IPS-18c (cell line): ENCODE measurements around the gene CCL28.
"Not testable (repeated sequence)": the region's sequence is repeated elsewhere in the genome, so short reads cannot be mapped to it uniquely, and the experiment has no call there.

Source experiments
- H3K4me3 ChIP-seq: 2 replicates; pipeline ENCODE4 v1.7.0; 2013; ENCODE audit warnings: low read depth, mild to moderate bottlenecking, low read length, moderate library complexity; ENCODE audit not compliant: insufficient read depth
- H3K9me3 ChIP-seq: one replicate; pipeline ENCODE4 v1.6.1; 2013; ENCODE audit warnings: mild to moderate bottlenecking, low read length, moderate library complexity; ENCODE audit not compliant: control insufficient read depth, insufficient read depth

Gene CCL28

GRCh38 chr5:43367909-43368669 is 44.1 kb downstream of the CCL28 start:
- Histone ChIP-seq H3K9me3 (peaks cover 4% of the 10 kb centered on the region), H3K4me3 (no peak overlapping the region; the same call in 1 of the 2 replicates)

GRCh38 chr5:43367453-43367852 is 44.7 kb downstream of the CCL28 start:
- peaks cover 4% of the 10 kb centered on the region for H3K9me3 ChIP-seq
- no peak overlapping the region for H3K4me3 ChIP-seq

- H3K4me3 ChIP-seq, H3K9me3 ChIP-seq: not testable (repeated sequence)
Observed at GRCh38 chr5:43366680-43367246, 45.4 kb downstream of the CCL28 start.

DNA sequence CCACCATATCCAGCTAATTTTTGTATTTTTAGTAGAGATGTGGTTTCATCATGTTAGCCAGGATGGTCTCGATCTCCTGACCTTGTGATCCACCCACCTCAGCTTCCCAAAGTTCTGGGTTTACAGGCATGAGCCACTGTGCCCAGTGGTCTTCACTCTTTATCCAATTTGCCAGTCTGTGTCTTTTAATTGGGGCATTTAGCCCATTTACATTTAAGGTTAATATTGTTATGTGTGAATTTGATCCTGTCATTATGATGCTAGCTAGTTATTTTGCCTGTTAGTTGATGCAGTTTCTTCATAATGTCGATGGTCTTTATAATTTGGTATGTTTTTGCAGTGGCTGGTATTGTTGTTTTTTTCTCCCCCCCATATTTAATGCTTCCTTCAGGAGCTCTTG is 47.0 kb downstream of the CCL28 start:
- H3K4me3 ChIP-seq, H3K9me3 ChIP-seq: not testable (repeated sequence)

DNA sequence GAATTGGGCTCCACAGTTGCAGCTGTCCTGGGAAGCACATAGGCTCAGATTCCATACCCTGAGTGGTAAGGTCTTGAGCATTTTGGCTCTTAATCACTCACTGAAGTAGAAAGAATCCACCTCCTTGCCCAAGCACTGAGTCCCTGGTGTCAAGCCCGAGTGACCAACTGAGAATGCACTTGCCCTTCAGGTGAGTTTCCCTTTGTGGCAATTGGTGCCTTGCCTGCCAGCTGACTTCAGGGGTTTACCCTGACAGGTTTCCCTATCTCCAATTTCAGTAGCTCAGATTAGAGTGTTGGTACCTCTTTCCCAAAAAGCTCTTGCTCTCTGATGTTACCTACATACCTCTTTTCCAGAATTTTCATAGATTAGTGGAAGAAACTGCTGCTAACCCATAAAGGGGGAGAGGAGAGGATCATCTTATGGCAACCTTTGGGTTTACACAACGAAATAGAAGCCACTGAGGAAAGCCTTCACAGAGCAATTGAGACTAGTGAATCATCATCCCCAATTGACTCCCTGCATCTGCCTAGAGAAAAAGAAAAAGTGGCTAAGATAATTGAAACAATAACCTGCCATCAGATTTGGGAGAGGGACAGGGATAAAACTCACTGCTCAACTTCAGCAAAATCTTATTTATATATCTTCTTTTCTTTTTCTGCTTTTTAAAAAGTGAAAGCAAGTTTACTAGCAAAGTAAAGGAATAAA is 48.6 kb downstream of the CCL28 start:
- no peak overlapping the region for H3K4me3 ChIP-seq
- peaks cover 6% of the 10 kb centered on the region for H3K9me3 ChIP-seq

DNA sequence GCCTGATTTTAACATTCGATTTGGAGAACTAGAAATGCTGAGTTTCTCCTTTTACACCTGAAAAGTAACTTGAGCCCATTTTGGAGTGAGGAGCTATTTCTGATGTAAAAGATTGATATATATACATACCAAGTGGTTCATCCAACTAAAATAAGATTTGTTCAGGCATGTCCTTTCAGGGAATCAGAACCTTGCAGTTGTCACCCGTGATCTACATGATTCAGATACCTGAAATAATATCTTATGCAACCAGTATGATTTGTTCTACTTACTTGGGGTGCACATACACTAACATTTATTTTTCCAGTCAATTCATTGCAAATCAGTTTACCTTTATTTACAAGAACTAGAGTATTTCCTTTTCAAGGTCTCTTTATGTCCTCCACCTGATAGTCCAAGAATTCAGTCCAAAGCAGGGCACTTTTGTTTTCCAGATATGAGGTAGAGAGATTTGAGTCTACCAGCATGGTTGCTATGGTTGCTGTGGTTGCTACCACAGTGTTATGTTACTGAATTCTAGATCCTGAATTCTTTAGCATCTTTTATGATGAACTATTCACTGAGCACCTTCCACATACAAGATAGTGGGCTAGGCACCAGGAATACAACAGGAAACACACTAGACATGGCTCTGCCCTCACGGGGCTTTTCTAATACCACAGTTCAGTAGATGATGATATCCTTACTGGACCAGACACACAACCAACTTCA is 49.3 kb downstream of the CCL28 start:
- no peak overlapping the region for H3K4me3 ChIP-seq
- H3K9me3 ChIP-seq: peaks cover 5% of the 10 kb centered on the region

- Histone ChIP-seq H3K4me3 (no peak overlapping the region), H3K9me3 (peaks cover 3% of the 10 kb centered on the region)
Observed at GRCh38 chr5:43358726-43359125, 53.5 kb downstream of the CCL28 start.

GRCh38 chr5:43358301-43358700 is 53.9 kb downstream of the CCL28 start:
- peaks cover 3% of the 10 kb centered on the region for H3K9me3 ChIP-seq

DNA sequence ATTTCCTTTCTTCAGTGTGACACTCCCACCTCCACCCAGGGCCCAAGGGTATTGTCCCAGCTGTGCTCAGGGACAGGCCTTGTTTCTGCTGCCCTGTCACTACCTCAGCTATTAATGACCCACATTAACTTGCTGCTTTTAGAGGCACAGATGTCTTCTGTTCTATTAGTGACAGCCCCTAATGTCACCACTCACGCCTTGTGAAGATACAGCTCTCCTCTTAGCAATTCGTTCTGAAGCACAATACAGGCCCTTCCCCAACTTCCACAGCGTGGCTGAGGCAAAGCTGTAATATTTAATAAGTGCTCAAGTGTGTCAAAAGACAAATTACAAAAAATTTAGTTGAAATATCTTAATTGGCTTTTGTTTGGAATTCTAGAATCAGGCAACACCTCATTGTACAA is 54.3 kb downstream of the CCL28 start:
- no peak overlapping the region for H3K4me3 ChIP-seq
- peaks cover 3% of the 10 kb centered on the region for H3K9me3 ChIP-seq

More at GRCh38 chr5:43358301-43358700, 53.9 kb downstream of the CCL28 start:
- H3K4me3 ChIP-seq: no peak overlapping the region

DNA sequence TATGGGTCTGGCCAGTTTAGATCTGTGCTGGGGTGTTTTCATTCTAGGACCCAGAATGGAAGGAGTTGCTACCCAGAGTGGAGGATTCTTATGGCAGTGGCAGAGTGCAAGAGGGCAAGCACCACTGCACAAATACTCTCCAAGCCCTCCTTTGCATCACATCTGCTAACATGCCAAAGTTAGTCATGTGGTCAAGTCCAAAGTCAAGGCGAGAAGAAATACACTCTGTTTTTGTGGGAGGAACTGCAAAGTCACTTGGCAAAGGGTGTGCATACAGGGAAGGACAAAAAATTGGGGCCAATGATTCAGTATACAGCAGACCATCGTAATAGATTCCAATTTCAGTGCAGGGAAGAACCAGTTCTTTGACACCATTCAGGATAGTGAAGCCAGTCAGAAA is 55.1 kb downstream of the CCL28 start:
- no peak overlapping the region for H3K4me3 ChIP-seq
- H3K9me3 ChIP-seq: peaks cover 3% of the 10 kb centered on the region

DNA sequence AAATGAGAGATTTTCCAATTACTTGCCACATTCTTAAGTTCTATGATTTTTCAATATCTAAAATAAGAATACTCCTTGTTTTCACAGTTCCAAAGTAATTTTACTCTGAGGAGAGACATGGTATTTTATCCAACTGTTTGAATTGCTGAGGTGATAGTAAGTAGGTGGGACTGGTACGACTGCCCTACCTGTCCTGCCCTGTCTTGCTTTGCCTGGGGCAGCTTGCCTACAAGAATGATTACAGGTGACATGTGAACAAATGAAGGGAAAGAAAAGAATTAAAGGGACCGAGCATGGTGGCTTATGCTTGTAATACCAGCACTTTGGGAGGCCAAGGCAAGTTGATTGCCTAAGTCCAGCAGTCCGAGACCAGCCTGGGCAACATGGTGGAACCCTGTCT is 57.4 kb downstream of the CCL28 start:
- peaks cover under 1% of the 10 kb centered on the region for H3K9me3 ChIP-seq
- H3K4me3 ChIP-seq: no peak overlapping the region

DNA sequence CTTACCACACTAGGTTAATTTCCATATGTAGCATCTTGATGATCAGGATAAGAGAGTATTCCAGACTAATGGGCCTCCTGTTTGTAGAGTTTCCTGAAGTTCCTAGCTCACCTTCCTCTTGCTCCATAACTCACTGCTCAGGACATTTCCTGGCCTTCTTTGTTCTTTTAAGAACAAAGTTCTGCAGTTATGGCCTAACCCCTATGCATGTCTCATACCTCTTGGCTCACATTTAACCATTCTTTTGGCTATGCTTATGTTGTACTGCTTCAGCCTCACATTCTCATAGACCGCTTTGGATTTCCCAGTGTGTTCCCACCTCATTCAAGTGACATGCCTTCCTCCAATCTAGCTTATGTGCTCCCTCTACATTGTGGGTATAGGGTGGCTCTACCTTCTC is 58.5 kb downstream of the CCL28 start:
- Histone ChIP-seq H3K9me3 (no peaks in the 10 kb centered on the region), H3K4me3 (no peak overlapping the region)

GRCh38 chr5:43352915-43353314 is 59.3 kb downstream of the CCL28 start:
- no peak overlapping the region for H3K4me3 ChIP-seq
- H3K9me3 ChIP-seq: no peaks in the 10 kb centered on the region

DNA sequence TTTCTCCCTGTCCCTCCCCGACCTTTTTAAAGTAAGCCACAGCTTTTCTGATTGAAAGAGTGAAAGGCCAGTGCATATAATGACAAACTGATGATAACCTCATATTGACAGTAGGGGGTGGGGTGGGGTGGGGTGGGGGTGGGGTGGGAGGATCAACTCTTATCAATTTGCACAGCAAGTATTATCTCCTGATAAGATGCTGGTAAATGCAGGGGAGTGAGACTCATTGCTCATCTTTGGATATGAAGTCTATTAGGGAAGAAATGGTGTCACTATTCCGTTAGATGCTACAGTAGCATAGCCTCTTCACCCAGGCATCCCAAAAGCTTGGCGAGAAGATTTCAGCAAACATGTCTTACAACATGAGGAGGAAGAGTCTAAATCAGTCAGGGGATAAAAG is 60.1 kb downstream of the CCL28 start:
- Histone ChIP-seq H3K9me3 (no peaks in the 10 kb centered on the region), H3K4me3 (no peak overlapping the region)

- no peaks in the 10 kb centered on the region for H3K9me3 ChIP-seq
- H3K4me3 ChIP-seq: no peak overlapping the region
Observed at GRCh38 chr5:43348861-43349363, 63.3 kb downstream of the CCL28 start.

- H3K9me3 ChIP-seq: no peaks in the 10 kb centered on the region
Observed at GRCh38 chr5:43348207-43348606, 64.0 kb downstream of the CCL28 start.

DNA sequence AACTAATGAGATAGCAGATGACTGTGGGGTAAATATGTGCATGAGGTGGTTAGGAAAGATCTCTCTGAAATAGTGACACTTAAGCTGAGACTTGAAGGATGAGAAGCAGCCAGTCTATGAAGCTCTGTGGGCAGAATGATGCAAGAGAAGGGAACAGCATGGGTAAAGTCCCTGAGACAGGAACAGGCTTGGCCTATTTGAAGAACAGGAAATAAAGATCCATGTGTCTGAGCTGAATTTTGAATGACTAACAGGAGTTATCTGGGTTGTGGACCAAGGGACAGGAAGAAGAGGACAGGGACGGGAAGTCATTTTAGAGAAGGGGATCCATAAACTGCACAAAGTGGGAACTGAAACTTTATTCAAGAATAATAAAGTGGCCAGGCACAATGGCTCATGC is 73.3 kb downstream of the CCL28 start:
- Histone ChIP-seq H3K9me3 (peaks cover 5% of the 10 kb centered on the region), H3K4me3 (no peak overlapping the region)

More at GRCh38 chr5:43348207-43348606, 64.0 kb downstream of the CCL28 start:
- no peak overlapping the region for H3K4me3 ChIP-seq
